Activated CD4-positive, CD25-positive, alpha-beta regulatory T cell treated with anti-CD3 and anti-CD28 coated beads, Interleukin-2, amount 50 U/mL, for 72 hours (primary cell): ENCODE results near the gene KIF22.
"Not testable (repeated sequence)": the region's sequence is repeated elsewhere in the genome, so short reads cannot be mapped to it uniquely, and the experiment has no call there.

Experiments
- DNase-seq: peaks from one replicate; pipeline ENCODE4 v3.0.0; 2021

KIF22 gene

GRCh38 chr16:29790183-29790948 is at the start of gene KIF22:
TSS of gene KIF22 (plus strand) at chr16:29790751. CDS start at chr16:29790760, 9 bp downstream.
- peak; percentile 100 for DNase-seq

GRCh38 chr16:29742683-29743275 is 47.8 kb upstream of the KIF22 start:
- no peak for DNase-seq

GRCh38 chr16:29743475-29743826 is 47.1 kb upstream of the KIF22 start:
- no peak for DNase-seq

GRCh38 chr16:29743827-29744531 is 46.6 kb upstream of the KIF22 start:
- peak; percentile 44 for DNase-seq

- DNase-seq = no peak
Measured at GRCh38 chr16:29744541-29745101, 45.9 kb upstream of the KIF22 start.

- DNase-seq = peak; percentile 52
Measured at GRCh38 chr16:29745121-29745852, 45.3 kb upstream of the KIF22 start.

GRCh38 chr16:29745853-29746345 is 44.7 kb upstream of the KIF22 start, which contains the start of gene C16orf54:
TSS of gene C16orf54 (minus strand) at chr16:29745990. CDS start at chr16:29744951, 1,039 bp downstream.
- DNase-seq = peak; percentile 78

- not testable (repeated sequence) for DNase-seq
Measured at GRCh38 chr16:29746518-29746917, 44.0 kb upstream of the KIF22 start.

GRCh38 chr16:29747947-29748759 is 42.4 kb upstream of the KIF22 start:
- DNase-seq = no peak

- DNase-seq = not testable (repeated sequence)
Measured at GRCh38 chr16:29748760-29749149, 41.8 kb upstream of the KIF22 start.

- DNase-seq = no peak
Measured at GRCh38 chr16:29753516-29753915, 37.0 kb upstream of the KIF22 start.

- DNase-seq = no peak
Measured at GRCh38 chr16:29756654-29757053, 33.9 kb upstream of the KIF22 start.

- not testable (repeated sequence) for DNase-seq
Measured at GRCh38 chr16:29757086-29757485, 33.5 kb upstream of the KIF22 start.

GRCh38 chr16:29757950-29758466 is 32.5 kb upstream of the KIF22 start:
- DNase-seq = no peak

- no peak for DNase-seq
Measured at GRCh38 chr16:29760567-29761279, 29.8 kb upstream of the KIF22 start.

- DNase-seq = not testable (repeated sequence)
Measured at GRCh38 chr16:29761280-29761651, 29.3 kb upstream of the KIF22 start.

- no peak for DNase-seq
Measured at GRCh38 chr16:29761882-29762281, 28.7 kb upstream of the KIF22 start.

- no peak for DNase-seq
Measured at GRCh38 chr16:29763326-29763725, 27.2 kb upstream of the KIF22 start.

GRCh38 chr16:29765167-29766032 is 25.2 kb upstream of the KIF22 start:
- DNase-seq = no peak

GRCh38 chr16:29766571-29766970 is 24.0 kb upstream of the KIF22 start:
- no peak for DNase-seq
